GM19324 (cell line): ENCODE data around the gene RNU1-3.
"Not testable (repeated sequence)": the region's sequence is repeated elsewhere in the genome, so short reads cannot be mapped to it uniquely, and the experiment has no call there.

Source experiments
- ATAC-seq: cut with Tn5 transposase; IDR thresholded peaks from one replicate; pipeline ENCODE4 v1.9.1; 2021; ENCODE audit warnings: mild to moderate bottlenecking, moderate library complexity; ENCODE audit not compliant: unreplicated experiment, low FRiP score

The RNU1-3 gene

GRCh38 chr1:16666502-16667413 lies at the start of gene RNU1-3:
Gene RNU1-3 (minus strand): TSS chr1:16666948.
- ATAC-seq, result peak; percentile 86

DNA sequence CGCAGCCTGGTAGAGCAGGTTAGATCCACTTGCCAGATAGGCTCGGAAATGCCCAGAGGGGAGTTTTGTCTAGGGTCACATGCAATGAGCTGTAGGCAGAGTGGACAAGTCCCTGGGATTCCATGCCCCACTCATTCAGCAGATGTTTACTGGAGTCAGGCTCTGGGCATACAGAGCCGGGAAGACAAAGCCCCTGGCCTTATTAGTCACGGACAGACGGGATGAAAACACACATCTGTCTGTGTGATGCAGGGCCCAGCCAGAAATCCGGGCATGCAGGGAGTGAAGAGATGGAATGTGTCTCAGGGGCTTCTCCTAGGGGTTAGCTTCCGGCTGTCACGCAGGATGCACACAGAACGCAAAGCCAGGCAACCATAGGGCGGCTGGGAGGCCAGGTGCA lies 46.7 kb upstream of the RNU1-3 start:
- not testable (repeated sequence) for ATAC-seq

GRCh38 chr1:16712984-16713383 lies 46.2 kb upstream of the RNU1-3 start:
- ATAC-seq, result not testable (repeated sequence)

- ATAC-seq, result not testable (repeated sequence)
Measured at GRCh38 chr1:16712582-16712981, 45.8 kb upstream of the RNU1-3 start.

GRCh38 chr1:16712131-16712530 lies 45.4 kb upstream of the RNU1-3 start:
- not testable (repeated sequence) for ATAC-seq

GRCh38 chr1:16710618-16711017 lies 43.9 kb upstream of the RNU1-3 start:
- not testable (repeated sequence) for ATAC-seq

GRCh38 chr1:16709659-16710087 lies 42.9 kb upstream of the RNU1-3 start:
- ATAC-seq, result peak; percentile 37

- ATAC-seq, result not testable (repeated sequence)
Measured at GRCh38 chr1:16708704-16709103, 42.0 kb upstream of the RNU1-3 start.

DNA sequence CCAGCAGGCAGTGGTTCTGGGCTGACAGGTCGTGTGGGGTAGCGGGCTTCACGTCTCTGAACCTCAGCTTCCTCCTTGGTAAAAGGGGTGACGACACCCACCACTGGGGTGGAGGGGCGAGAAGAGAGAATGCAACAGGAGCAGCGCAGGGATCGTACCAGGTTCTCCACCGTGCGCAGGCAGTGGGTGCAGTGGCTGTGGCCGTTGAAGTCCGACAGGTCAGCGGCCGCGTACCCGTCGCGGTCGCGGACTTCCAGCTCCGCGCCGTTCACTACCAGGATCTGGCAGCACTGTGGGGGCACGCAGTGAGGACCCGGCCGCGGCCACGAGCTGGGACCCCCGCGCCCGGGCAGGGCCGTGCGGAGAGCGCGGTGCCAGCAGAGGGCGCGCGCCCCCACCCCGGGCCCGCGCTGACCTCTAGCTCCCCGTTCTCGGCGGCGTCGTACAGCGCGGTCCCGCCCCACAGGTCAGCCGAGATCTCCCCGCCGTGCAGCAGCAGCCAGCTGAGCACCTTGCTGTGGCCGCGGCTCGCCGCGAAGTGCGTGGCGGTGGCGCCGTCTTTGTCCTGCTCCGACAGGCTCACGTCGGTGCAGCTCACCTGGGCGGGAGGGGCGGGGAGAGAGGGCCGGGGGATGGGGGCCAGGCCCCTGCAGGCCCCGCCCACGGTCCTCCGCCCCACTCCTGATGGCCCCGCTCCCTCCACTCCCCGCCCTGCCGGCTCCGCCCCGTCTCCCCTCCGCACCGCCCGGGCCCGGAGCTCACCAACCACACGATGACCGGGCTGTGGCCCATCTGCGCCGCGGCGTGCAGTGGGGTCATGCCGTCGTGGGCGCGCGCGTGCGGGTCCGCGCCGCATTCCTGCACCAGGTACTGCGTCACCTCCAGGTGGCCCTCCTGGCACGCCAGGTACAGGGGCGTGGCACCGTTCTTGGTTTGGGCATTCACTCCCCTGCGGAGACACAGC lies 40.7 kb upstream of the RNU1-3 start:
- not testable (repeated sequence) for ATAC-seq

DNA sequence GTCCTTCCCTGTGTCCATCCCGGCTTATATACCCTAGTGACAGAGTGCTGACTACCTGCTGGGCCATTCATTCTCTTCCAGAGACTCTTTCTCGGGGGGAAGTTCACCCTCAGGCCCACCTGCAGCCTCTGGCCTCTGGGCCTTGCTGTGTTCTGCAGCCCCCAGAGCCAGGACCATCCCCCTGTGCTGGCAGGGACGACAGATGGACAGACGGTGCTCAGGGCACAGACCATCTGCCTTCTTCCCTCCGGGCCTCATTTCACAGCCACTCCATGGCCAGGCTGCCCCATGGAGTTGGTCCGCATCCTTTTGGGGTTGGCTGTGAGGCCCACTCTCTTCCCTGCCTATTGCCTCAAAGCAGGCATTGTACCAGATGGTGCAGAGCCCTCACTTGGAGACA lies 39.6 kb upstream of the RNU1-3 start:
- ATAC-seq, result not testable (repeated sequence)

- not testable (repeated sequence) for ATAC-seq
Measured at GRCh38 chr1:16704502-16705100, 37.9 kb upstream of the RNU1-3 start.

DNA sequence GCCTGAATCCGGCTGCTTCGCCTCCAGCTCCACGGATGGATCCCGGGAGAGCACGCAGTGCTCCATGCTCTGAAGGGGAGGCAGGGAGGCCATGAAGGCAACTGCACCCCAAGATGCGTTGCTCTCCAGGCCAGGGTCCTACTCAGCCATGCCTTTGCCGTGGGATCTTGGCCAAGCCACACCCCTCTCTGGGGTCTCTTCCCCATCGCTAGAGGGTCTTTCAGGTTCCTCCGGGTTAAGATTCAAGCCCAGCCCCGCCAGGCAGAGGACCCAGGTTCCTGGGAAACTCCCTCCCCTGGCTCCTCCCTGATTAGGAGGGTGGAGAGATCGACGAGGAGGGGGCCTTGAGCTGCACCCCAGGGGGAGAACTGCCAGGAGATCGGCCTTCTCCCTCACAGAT lies 37.3 kb upstream of the RNU1-3 start:
- not testable (repeated sequence) for ATAC-seq

- not testable (repeated sequence) for ATAC-seq
Measured at GRCh38 chr1:16703602-16704001, 36.9 kb upstream of the RNU1-3 start.

GRCh38 chr1:16703141-16703540 lies 36.4 kb upstream of the RNU1-3 start:
- not testable (repeated sequence) for ATAC-seq

DNA sequence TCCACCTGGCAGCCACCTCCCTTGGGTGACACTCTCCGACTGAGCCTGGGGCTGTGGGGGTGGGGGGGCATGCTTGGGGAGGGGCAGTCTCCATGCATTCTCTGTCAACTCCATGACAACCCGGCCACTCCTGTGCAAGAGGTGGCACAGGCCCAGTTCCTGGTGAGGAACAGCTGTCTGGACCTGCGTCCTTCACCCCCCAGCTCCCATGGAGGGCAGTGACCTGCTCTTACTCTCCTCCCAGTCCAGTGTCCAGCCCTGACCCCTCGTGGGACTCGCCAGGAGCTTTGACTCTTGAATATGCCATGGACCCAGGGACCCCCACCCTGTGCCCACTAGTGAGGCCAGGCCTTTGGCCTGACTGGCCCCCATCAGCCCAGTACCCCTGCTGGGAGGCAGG lies 35.5 kb upstream of the RNU1-3 start:
- ATAC-seq, result not testable (repeated sequence)

GRCh38 chr1:16701189-16701588 lies 34.4 kb upstream of the RNU1-3 start:
- ATAC-seq, result not testable (repeated sequence)

DNA sequence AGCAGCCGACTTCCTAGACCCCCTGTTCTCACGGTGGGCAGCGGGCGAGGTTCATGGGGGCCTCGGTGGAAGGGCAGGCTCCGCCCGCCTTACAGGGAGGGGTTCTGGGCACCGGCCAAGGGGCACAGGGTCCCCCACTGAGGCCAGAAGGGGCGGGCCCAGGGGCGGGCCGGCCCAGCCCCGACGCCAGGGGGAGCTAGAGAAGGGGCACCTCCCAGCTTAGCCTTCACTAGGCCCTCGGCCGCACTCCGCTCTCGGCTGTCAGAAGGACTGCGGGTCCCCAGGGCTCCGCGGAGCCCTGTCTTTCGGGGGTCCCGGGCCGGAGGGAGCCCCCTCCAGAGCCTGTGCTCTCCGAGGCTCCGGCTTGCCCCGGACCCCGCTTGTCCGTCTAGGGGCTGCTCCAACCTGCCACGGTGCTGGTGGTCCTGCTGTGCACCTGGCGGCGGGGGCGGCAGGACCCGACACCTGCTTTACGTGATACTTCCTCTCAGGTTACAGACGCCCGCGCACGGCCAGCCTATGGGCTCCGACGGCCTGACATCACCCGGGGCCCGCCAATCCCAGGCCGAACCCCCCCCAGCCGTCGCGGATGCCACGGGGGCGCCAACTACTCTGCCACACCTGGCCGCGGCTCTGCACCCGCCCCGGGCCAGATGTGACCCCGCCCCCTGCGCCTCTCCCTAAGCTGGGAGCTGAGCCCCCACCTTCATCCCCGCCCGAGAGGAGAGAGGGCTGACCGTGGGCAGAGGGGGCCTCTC lies 33.6 kb upstream of the RNU1-3 start:
- not testable (repeated sequence) for ATAC-seq

GRCh38 chr1:16699440-16699839 lies 32.7 kb upstream of the RNU1-3 start:
- ATAC-seq, result not testable (repeated sequence)

DNA sequence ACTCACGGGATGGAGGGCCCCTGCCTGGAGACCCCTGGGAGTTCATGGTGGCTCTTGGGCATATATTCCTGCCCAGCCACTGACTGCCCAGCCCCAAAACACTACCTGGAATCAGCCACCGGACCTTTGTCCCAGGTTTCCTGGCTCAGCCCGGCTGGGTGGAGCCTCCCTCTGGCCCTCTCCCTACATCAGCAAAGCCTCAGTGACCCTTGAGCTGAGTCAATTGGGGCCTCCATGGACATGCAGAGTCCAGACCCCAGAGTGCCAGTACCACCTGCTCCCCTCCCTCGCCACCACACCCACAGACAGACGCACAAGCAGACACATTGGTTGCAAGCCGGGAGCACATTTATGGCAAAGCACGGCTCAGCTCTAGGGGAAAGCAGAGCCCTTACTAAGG lies 30.4 kb upstream of the RNU1-3 start:
- not testable (repeated sequence) for ATAC-seq
